SK-N-MC (cell line): Measurements from ENCODE around the gene UTP4.

ENCODE experiments used
- EZH2 ChIP-seq: fragments of 200-600 bp; sonication (generic); IDR thresholded peaks from one replicate; pipeline ENCODE4 v1.6.1; 2017; ENCODE audit warnings: antibody characterized with exemption
- POLR2AphosphoS5 ChIP-seq: IDR thresholded peaks from 2 replicates; pipeline ENCODE4 v1.6.1; 2012; ENCODE audit warnings: mild to moderate bottlenecking, low read depth, low read length, borderline replicate concordance

DNA sequence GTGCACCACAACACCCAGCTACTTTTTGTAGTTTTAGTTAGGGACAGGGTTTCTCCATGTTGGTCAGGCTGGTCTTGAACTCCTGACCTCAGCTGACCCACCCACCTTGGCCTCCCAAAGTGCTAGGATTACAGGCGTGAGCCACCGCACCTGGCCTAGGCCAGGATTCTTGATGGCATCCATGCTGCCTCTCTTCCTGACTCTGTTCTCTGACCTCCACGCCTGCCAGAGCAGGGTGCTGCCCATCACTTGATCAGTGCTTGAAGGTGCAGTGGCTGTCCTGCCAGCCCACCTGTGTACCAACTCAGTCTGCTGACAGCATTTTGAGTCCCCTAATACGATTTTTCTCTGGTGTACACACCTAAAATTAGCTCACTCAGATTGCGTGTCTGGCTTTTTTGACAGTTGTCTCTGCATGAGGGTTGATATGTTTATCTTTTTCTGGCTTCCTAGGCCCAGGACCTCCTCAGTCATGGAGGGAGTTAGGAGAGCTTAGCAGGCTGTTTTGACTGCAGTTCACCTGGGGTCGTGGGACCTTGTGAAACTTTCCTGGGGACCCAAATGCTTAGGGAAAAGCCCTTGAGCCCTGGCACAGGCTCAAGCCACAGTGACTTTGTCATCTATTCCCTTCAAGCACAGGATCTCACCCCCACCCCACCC, 21.1 kb upstream of the UTP4 start:
- TF ChIP-seq POLR2AphosphoS5 (no peak), EZH2 (no peak)
